ENCODE measurements around the gene UNKL.

DNA sequence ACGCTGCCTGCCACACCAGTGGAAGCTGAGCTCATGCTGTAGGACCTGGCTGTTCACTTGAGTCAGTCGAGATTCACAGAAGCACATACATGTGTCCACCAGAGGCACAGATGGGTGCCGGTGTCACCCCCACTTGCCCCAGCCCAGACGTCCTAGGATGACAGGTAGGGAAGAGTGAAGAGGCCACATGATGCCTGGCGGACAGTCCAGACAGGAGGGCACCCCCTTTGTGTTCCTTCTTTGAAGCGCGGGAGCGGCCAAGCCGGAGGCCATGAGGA, 96.3 kb downstream of the UNKL start:
- TF ChIP-seq YY1 (IDR thresholded peaks at IDR 0.05; ENCODE audit: insufficient read depth, insufficient read length) (no peak), SUZ12 (IDR thresholded peaks at IDR 0.05; ENCODE audit: extremely low read depth, insufficient read depth, insufficient read length) (no peak), ZNF274 (IDR thresholded peaks at IDR 0.05; ENCODE audit: low read depth, low read length) (no peak)
